ENCODE results near the gene FNBP1.

The FNBP1 gene

GRCh38 chr9:129868023-129868871 lies 174.7 kb downstream of the FNBP1 start:
- no peak for DNase-seq (ENCODE audit: low read depth)
- H3K4me3 ChIP-seq (ENCODE audit: low read depth, low read length), result no peak overlapping the region
- TF ChIP-seq, protein P1, sequence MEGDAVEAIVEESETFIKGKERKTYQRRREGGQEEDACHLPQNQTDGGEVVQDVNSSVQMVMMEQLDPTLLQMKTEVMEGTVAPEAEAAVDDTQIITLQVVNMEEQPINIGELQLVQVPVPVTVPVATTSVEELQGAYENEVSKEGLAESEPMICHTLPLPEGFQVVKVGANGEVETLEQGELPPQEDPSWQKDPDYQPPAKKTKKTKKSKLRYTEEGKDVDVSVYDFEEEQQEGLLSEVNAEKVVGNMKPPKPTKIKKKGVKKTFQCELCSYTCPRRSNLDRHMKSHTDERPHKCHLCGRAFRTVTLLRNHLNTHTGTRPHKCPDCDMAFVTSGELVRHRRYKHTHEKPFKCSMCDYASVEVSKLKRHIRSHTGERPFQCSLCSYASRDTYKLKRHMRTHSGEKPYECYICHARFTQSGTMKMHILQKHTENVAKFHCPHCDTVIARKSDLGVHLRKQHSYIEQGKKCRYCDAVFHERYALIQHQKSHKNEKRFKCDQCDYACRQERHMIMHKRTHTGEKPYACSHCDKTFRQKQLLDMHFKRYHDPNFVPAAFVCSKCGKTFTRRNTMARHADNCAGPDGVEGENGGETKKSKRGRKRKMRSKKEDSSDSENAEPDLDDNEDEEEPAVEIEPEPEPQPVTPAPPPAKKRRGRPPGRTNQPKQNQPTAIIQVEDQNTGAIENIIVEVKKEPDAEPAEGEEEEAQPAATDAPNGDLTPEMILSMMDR (IDR thresholded peaks at IDR 0.05; ENCODE audit: control insufficient read depth, extremely low read depth, insufficient read depth), result no peak

DNA sequence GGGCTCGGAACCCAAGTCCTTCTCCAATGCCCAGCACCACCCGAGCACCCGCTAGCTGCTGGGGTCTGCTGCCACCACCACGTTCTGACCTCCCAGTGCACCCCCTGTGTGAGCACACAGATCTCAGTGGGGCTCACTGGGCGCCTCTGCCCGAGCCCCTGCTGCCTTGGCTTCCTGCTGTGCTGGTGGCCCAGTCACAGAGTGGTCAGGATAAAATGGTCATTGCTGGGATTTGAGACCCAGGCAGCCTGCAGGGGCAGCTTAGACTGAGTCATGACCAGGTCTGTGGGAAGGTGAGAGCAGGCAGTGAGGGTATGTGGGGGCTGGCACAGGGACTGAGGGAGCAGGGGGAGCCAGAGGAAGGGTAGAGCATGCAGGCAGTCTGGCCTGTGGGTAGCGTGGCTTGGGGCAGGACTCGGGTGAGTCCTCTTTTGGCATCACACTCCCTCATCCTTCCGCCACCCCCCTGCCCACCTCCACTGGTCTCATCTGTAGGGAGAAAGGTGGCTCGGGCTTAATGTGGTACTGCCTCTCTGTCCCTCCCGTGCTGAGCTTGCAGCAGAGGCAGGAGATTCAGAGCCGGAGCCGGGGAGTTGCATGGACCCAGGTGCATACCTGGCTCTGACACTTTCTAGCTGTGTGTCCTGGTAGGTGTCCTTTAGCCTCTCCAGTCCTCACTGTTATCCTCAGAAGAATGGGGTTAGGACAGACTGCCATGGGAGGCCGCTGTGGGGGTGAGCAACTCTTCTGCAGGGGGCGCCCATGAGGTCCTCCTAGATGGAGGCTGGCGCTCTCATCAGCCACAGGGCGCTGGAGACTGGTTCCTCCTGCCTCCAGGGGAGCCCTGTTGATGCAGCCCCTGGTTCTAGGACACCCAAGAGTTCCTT lies 175.6 kb downstream of the FNBP1 start:
- no peak for DNase-seq (ENCODE audit: low read depth)
- no peak overlapping the region for H3K4me3 ChIP-seq (ENCODE audit: low read depth, low read length)
- TF ChIP-seq, protein P1 (IDR thresholded peaks at IDR 0.05; ENCODE audit: control insufficient read depth, extremely low read depth, insufficient read depth), result no peak

DNA sequence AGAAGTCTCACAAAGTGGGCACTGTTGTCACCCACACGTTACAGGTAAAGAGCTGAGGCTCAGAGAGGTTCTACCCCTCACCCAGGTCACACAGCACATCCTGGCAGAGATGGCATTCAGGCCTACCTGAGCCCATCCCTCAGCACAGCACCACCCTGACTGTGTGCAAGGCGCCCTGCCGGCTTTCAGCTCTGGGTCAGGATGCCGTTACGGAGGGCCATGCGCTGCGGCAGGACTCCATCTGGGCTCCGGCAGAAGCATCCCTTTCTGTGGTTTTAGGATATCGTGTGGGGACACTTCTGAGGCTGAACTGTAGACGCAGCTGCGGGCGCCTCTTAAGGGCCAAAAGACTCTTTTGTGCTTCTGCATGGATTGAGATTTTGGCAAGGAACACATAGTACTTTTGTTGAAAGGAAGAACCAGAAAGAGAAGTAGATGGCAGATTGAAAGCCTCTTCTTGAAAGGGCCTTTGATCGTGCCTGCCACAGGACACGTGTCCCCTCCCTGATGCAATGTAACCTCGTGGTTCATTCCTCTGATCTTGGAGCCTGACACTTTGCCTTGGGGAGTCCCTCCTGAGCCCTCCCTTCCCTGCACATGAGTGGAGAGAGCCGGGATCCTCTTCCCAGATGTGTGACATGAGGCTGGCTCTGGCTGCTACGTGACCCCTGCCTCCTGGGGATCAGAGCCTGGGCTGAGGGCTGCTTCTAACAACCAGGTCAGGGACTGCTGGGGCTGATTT lies 176.4 kb downstream of the FNBP1 start:
- TF ChIP-seq, protein P1 (IDR thresholded peaks at IDR 0.05; ENCODE audit: control insufficient read depth, extremely low read depth, insufficient read depth), result no peak
- no peak overlapping the region for H3K4me3 ChIP-seq (ENCODE audit: low read depth, low read length)
- no peak for DNase-seq (ENCODE audit: low read depth)

DNA sequence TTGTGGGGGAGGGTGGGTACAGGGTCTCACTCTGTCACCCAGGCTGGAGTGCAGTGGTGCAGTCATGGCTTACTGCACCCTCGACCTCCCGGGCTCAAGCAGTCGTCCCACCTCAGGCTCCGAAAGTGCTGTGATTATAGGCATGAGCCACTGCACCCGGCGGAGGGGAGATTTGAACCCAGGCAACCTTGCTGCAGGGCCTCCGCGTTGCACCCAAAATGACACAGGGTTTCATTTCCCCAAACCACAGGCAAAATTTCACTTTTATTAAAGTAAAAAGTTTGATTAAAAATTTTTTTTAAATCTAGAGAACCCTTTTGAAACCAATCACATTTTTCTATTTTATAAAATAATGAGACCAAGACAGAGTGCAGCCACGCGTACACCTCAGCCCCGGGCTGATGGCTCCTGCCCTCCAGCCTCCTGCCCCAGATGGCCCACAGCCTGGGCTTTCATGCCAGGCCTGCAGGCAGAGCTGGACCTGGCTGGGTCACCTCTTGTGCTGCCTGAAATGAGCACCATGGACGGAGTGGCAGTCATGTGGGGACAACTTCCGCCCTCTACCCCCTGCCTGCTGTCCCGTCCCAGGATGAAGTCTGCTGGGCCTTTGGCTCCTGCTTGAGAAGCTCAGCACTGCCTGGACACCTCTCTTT lies 177.2 kb downstream of the FNBP1 start:
- no peak for DNase-seq (ENCODE audit: low read depth)
- TF ChIP-seq, protein P1 (IDR thresholded peaks at IDR 0.05; ENCODE audit: control insufficient read depth, extremely low read depth, insufficient read depth), result no peak
- no peak overlapping the region for H3K4me3 ChIP-seq (ENCODE audit: low read depth, low read length)

- no peak overlapping the region for H3K4me3 ChIP-seq (ENCODE audit: low read depth, low read length)
- TF ChIP-seq, protein P1 (IDR thresholded peaks at IDR 0.05; ENCODE audit: control insufficient read depth, extremely low read depth, insufficient read depth), result no peak
- no peak for DNase-seq (ENCODE audit: low read depth)
Observed at GRCh38 chr9:129864991-129865647, 177.9 kb downstream of the FNBP1 start.

Data from LNCaP clone FGC (cell line).